ENCODE data around the gene WDR31. TPM values are rescaled to one million over a fixed set of nuclear protein-coding genes. Genes with fewer than 3 reads are reported as not detected.
"Not testable (repeated sequence)": the region's sequence is repeated elsewhere in the genome, so short reads cannot be mapped to it uniquely, and the experiment has no call there.

Gene WDR31
- total RNA-seq, 1 donor from 2014 or later, result 3.4 TPM

- no peaks in the 10 kb centered on the region for H3K9me3 Mint-ChIP-seq (ENCODE audit: unreplicated experiment)
- no peak for TF ChIP-seq CTCF (IDR thresholded peaks at IDR 0.05)
- DNase-seq (ENCODE audit: extremely low spot score, unreplicated experiment), result no peak
- H3K4me1 Mint-ChIP-seq (ENCODE audit: unreplicated experiment), result peaks cover 6% of the 10 kb centered on the region
- no peak overlapping the region for H3K27ac Mint-ChIP-seq (ENCODE audit: unreplicated experiment)
- H3K4me3 Mint-ChIP-seq (ENCODE audit: unreplicated experiment), result no peak overlapping the region
- no peaks in the 10 kb centered on the region for H3K27me3 Mint-ChIP-seq (ENCODE audit: unreplicated experiment)
- H3K36me3 Mint-ChIP-seq (ENCODE audit: unreplicated experiment), result peaks cover 7% of the 10 kb centered on the region
Observed at GRCh38 chr9:113372059-113372458, 32.0 kb upstream of the WDR31 start.

- no peak for TF ChIP-seq CTCF (IDR thresholded peaks at IDR 0.05)
Observed at GRCh38 chr9:113370806-113371325, 30.8 kb upstream of the WDR31 start.

GRCh38 chr9:113369855-113370140 lies 29.7 kb upstream of the WDR31 start:
- no peak overlapping the region for H3K27ac Mint-ChIP-seq (ENCODE audit: unreplicated experiment)
- TF ChIP-seq CTCF (IDR thresholded peaks at IDR 0.05), result no peak
- no peak overlapping the region for H3K4me3 Mint-ChIP-seq (ENCODE audit: unreplicated experiment)
- DNase-seq (ENCODE audit: extremely low spot score, unreplicated experiment), result no peak
- peaks cover 5% of the 10 kb centered on the region for H3K36me3 Mint-ChIP-seq (ENCODE audit: unreplicated experiment)
- H3K9me3 Mint-ChIP-seq (ENCODE audit: unreplicated experiment), result no peaks in the 10 kb centered on the region
- H3K4me1 Mint-ChIP-seq (ENCODE audit: unreplicated experiment), result no peaks in the 10 kb centered on the region
- no peaks in the 10 kb centered on the region for H3K27me3 Mint-ChIP-seq (ENCODE audit: unreplicated experiment)

More at GRCh38 chr9:113370806-113371325, 30.8 kb upstream of the WDR31 start:
- Mint-ChIP-seq H3K4me3 (ENCODE audit: unreplicated experiment) (no peak overlapping the region), H3K27ac (ENCODE audit: unreplicated experiment) (no peak overlapping the region), H3K27me3 (ENCODE audit: unreplicated experiment) (no peaks in the 10 kb centered on the region), H3K9me3 (ENCODE audit: unreplicated experiment) (no peaks in the 10 kb centered on the region), H3K4me1 (ENCODE audit: unreplicated experiment) (peaks cover 5% of the 10 kb centered on the region), H3K36me3 (ENCODE audit: unreplicated experiment) (peaks cover 7% of the 10 kb centered on the region)
- DNase-seq (ENCODE audit: extremely low spot score, unreplicated experiment), result no peak

GRCh38 chr9:113368982-113369854 lies 29.1 kb upstream of the WDR31 start:
- H3K9me3 Mint-ChIP-seq (ENCODE audit: unreplicated experiment), result no peaks in the 10 kb centered on the region
- no peaks in the 10 kb centered on the region for H3K4me1 Mint-ChIP-seq (ENCODE audit: unreplicated experiment)
- peaks cover 5% of the 10 kb centered on the region for H3K36me3 Mint-ChIP-seq (ENCODE audit: unreplicated experiment)
- no peak overlapping the region for H3K27ac Mint-ChIP-seq (ENCODE audit: unreplicated experiment)
- DNase-seq (ENCODE audit: extremely low spot score, unreplicated experiment), result no peak
- no peak for TF ChIP-seq CTCF (IDR thresholded peaks at IDR 0.05)
- H3K27me3 Mint-ChIP-seq (ENCODE audit: unreplicated experiment), result no peaks in the 10 kb centered on the region
- H3K4me3 Mint-ChIP-seq (ENCODE audit: unreplicated experiment), result no peak overlapping the region

- no peak for DNase-seq (ENCODE audit: extremely low spot score, unreplicated experiment)
- Mint-ChIP-seq H3K27me3 (ENCODE audit: unreplicated experiment) (no peaks in the 10 kb centered on the region), H3K36me3 (ENCODE audit: unreplicated experiment) (peaks cover 5% of the 10 kb centered on the region), H3K4me1 (ENCODE audit: unreplicated experiment) (no peaks in the 10 kb centered on the region), H3K4me3 (ENCODE audit: unreplicated experiment) (no peak overlapping the region), H3K9me3 (ENCODE audit: unreplicated experiment) (no peaks in the 10 kb centered on the region), H3K27ac (ENCODE audit: unreplicated experiment) (no peak overlapping the region)
- TF ChIP-seq CTCF (IDR thresholded peaks at IDR 0.05), result no peak
Observed at GRCh38 chr9:113368348-113368981, 28.4 kb upstream of the WDR31 start.

- not testable (repeated sequence) for H3K4me3 Mint-ChIP-seq (ENCODE audit: unreplicated experiment); H3K36me3 Mint-ChIP-seq (ENCODE audit: unreplicated experiment); DNase-seq (ENCODE audit: extremely low spot score, unreplicated experiment); H3K27ac Mint-ChIP-seq (ENCODE audit: unreplicated experiment); H3K27me3 Mint-ChIP-seq (ENCODE audit: unreplicated experiment); H3K4me1 Mint-ChIP-seq (ENCODE audit: unreplicated experiment); H3K9me3 Mint-ChIP-seq (ENCODE audit: unreplicated experiment)
Observed at GRCh38 chr9:113365652-113366051, 25.6 kb upstream of the WDR31 start.

Measured in osteocyte (in vitro differentiated cells).